ENCODE results near the gene ARID4B. TPM values are rescaled to one million over a fixed set of nuclear protein-coding genes. Genes with fewer than 3 reads are reported as not detected.
A peak's percentile ranks its signal among the peaks of the same experiment; 100 is the strongest.
"Not testable (repeated sequence)": the region's sequence is repeated elsewhere in the genome, so short reads cannot be mapped to it uniquely, and the experiment has no call there.

Gene ARID4B
- total and polyA plus RNA-seq, 5 donors from 2014 or later: 52.6 to 192 (median 58.6) TPM

DNA sequence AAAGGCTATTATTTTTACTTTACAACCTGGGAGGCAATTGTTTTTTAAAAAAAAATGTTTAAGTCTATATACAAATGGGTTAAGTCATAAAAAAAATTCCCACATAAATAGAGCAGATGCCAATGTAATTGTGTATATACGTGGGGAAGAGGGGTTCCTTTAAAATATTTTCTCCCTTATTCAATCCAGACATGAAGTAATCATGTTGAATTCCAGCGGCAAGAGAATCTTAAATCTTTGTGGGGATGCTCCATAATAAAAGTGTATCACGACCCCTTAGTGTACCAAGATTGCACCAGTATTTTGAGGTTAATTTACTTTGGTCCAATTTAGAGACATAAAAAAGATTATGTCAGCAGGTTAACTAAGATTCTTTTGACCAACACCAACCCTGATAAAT is 62.1 kb downstream of the ARID4B start:
- H3K27ac Mint-ChIP-seq: peak overlapping the region in 2 of 3 donors; percentile 17 to 64
- no peaks in the 10 kb centered on the region for H3K9me3 Mint-ChIP-seq
- Histone ChIP-seq H3K36me3 (ENCODE audit: control insufficient read depth, insufficient read depth, low read length) (no peaks in the 10 kb centered on the region), H3K9me3 (ENCODE audit: control insufficient read depth in 2 of 2, low read length in 2 of 2) (no peaks in the 10 kb centered on the region), H3K4me3 (ENCODE audit: low read depth, low read length) (no peak overlapping the region), H3K27ac (ENCODE audit: insufficient read depth, low read length, poor library complexity, severe bottlenecking) (no peak overlapping the region), H3K27me3 (ENCODE audit: control insufficient read depth, insufficient read depth, low read length) (no peaks in the 10 kb centered on the region), H3K4me1 (ENCODE audit: control insufficient read depth, insufficient read depth, low read length, poor library complexity, severe bottlenecking) (peaks cover 49% of the 10 kb centered on the region)
- no peaks in the 10 kb centered on the region for H3K36me3 Mint-ChIP-seq
- peaks cover 56 to 85% (median 74%) of the 10 kb centered on the region in 4 donors for H3K4me1 Mint-ChIP-seq
- no peaks in the 10 kb centered on the region for H3K27me3 Mint-ChIP-seq
- peak overlapping the region in 2 of 4 donors; percentile 2 to 7 for H3K4me3 Mint-ChIP-seq
- DNase-seq: no peak
- no peak for ATAC-seq (ENCODE audit: low read depth in 2 of 2)

DNA sequence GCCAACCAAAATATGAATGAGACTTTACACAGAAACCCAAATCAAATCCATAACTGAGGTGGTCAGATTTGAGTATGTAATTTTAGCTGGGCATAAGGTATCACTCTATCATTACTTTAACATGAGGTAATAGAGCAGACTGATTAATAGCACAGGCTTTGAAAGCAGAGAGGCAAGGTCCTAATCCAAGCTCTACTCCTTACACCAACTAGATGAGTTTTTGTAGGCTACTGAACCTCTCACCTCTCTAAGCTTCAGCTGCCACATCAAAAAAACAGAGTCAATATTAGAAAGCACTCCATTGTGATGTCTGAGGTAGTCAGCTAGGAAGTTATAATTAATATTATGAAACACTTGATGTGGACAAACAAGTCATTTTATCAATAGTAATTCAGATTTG is 63.7 kb downstream of the ARID4B start:
- no peaks in the 10 kb centered on the region for H3K9me3 Mint-ChIP-seq
- Histone ChIP-seq H3K4me3 (ENCODE audit: low read depth, low read length) (peak overlapping the region; percentile 26), H3K27ac (ENCODE audit: insufficient read depth, low read length, poor library complexity, severe bottlenecking) (peak overlapping the region; percentile 8), H3K9me3 (ENCODE audit: control insufficient read depth in 2 of 2, low read length in 2 of 2) (no peaks in the 10 kb centered on the region), H3K4me1 (ENCODE audit: control insufficient read depth, insufficient read depth, low read length, poor library complexity, severe bottlenecking) (peaks cover 57% of the 10 kb centered on the region), H3K36me3 (ENCODE audit: control insufficient read depth, insufficient read depth, low read length) (peaks cover 5% of the 10 kb centered on the region), H3K27me3 (ENCODE audit: control insufficient read depth, insufficient read depth, low read length) (no peaks in the 10 kb centered on the region)
- no peak for DNase-seq
- H3K4me1 Mint-ChIP-seq: peaks cover 57 to 86% (median 68%) of the 10 kb centered on the region in 4 donors
- H3K4me3 Mint-ChIP-seq: peak overlapping the region in 3 of 4 donors; percentile 16 to 61 (median 56)
- H3K27me3 Mint-ChIP-seq: no peaks in the 10 kb centered on the region
- peak overlapping the region in 2 of 3 donors; percentile 29 to 31 for H3K27ac Mint-ChIP-seq
- no peak for ATAC-seq (ENCODE audit: low read depth in 2 of 2)
- no peaks in the 10 kb centered on the region for H3K36me3 Mint-ChIP-seq

DNA sequence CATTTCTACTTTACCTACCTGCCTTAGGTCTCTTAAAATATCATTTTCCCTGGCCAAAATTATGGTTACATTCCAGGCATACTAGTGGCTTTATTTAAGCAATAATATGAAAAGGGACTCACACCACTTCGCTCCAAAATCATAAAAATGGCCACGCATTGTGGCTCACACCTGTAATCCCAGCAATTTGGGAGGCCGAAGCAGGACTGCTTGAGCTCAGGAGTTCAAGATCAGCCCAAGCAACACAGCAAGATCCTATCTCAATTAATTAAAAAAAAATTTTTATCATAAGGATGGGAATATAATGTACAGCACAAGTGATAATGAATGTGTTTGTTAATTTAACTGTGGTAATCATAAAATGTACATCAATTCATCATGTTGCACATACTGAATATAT is 65.4 kb downstream of the ARID4B start:
- Mint-ChIP-seq H3K9me3 (no peaks in the 10 kb centered on the region), H3K4me1 (peaks cover 55 to 90% (median 67%) of the 10 kb centered on the region in 4 donors), H3K27me3 (no peaks in the 10 kb centered on the region)

DNA sequence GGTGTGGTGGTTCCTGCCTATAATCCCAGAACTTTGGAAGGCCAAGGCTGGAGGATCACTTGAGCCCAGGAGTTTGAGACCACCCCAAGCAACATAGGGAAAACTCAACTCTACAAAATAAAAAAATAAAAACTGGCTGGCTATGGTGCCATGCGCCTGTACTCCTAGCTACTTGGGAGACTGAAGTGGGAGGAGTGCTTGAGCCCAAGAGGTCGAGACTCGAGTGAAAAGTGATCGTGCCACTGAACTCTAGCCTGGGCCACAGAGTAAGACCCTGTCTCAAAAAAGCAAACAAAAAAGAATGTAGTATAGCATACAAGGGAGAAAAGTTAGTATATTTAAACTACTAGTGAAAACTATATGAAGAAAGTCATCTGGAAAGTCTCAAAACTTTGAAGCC is 66.7 kb downstream of the ARID4B start:
- Histone ChIP-seq H3K9me3 (ENCODE audit: control insufficient read depth in 2 of 2, low read length in 2 of 2) (no peaks in the 10 kb centered on the region), H3K27ac (ENCODE audit: insufficient read depth, low read length, poor library complexity, severe bottlenecking) (peak overlapping the region; percentile 14), H3K4me1 (ENCODE audit: control insufficient read depth, insufficient read depth, low read length, poor library complexity, severe bottlenecking) (peaks cover 55% of the 10 kb centered on the region), H3K27me3 (ENCODE audit: control insufficient read depth, insufficient read depth, low read length) (no peaks in the 10 kb centered on the region), H3K4me3 (ENCODE audit: low read depth, low read length) (no peak overlapping the region), H3K36me3 (ENCODE audit: control insufficient read depth, insufficient read depth, low read length) (peaks cover 22% of the 10 kb centered on the region)
- Mint-ChIP-seq H3K36me3 (peaks cover 3% of the 10 kb centered on the region), H3K27me3 (no peaks in the 10 kb centered on the region), H3K4me3 (peak overlapping the region in 1 of 4 donors; percentile 1), H3K4me1 (peaks cover 50 to 90% (median 65%) of the 10 kb centered on the region in 4 donors), H3K27ac (peak overlapping the region in 2 of 3 donors; percentile 44 to 67), H3K9me3 (no peaks in the 10 kb centered on the region)
- no peak for ATAC-seq (ENCODE audit: low read depth in 2 of 2)
- no peak for DNase-seq

More for the DNA sequence above, 65.4 kb downstream of the ARID4B start:
- no peak overlapping the region for H3K4me3 Mint-ChIP-seq
- peaks cover 16% of the 10 kb centered on the region for H3K36me3 ChIP-seq (ENCODE audit: control insufficient read depth, insufficient read depth, low read length)
- H3K27me3 ChIP-seq (ENCODE audit: control insufficient read depth, insufficient read depth, low read length): no peaks in the 10 kb centered on the region
- H3K27ac ChIP-seq (ENCODE audit: insufficient read depth, low read length, poor library complexity, severe bottlenecking): no peak overlapping the region
- H3K36me3 Mint-ChIP-seq: peaks cover 3% of the 10 kb centered on the region
- H3K4me1 ChIP-seq (ENCODE audit: control insufficient read depth, insufficient read depth, low read length, poor library complexity, severe bottlenecking): peaks cover 62% of the 10 kb centered on the region
- no peak for DNase-seq
- ATAC-seq (ENCODE audit: low read depth in 2 of 2): no peak
- no peak overlapping the region for H3K27ac Mint-ChIP-seq
- no peaks in the 10 kb centered on the region for H3K9me3 ChIP-seq (ENCODE audit: control insufficient read depth in 2 of 2, low read length in 2 of 2)
- no peak overlapping the region for H3K4me3 ChIP-seq (ENCODE audit: low read depth, low read length)

DNA sequence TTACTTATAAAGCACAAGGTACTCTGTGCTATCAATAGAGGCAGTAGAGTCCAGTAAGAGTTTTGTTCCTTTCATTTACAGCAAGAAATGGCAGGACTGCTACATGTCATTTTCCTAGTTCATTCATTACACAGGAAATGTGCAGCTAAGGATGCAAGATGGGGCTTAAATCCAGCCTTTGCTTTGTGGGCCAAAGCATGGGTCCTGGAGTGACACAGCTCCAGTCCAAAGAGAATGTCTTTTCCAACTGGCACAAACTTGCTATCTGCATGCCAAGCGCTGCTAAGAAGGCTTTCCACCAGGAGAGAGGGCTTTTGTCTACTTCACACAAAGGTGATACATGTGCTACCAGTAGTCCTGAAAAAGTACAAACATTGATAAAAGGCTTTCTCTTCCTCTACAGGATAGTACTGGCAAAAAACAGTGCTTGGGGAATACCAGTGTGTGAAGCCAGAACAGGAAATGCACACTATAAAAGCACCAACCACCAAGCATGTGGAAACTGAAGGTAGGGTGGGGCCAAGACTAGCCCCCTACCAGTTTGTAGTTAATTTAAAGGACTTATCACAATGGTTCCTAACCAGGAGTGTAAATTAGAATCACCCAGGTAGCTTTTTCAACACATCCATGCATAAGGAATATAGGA is 68.7 kb downstream of the ARID4B start:
- Histone ChIP-seq H3K27me3 (ENCODE audit: control insufficient read depth, insufficient read depth, low read length) (no peaks in the 10 kb centered on the region), H3K4me3 (ENCODE audit: low read depth, low read length) (peak overlapping the region; percentile 24), H3K4me1 (ENCODE audit: control insufficient read depth, insufficient read depth, low read length, poor library complexity, severe bottlenecking) (peaks cover 41% of the 10 kb centered on the region), H3K36me3 (ENCODE audit: control insufficient read depth, insufficient read depth, low read length) (peaks cover 28% of the 10 kb centered on the region), H3K27ac (ENCODE audit: insufficient read depth, low read length, poor library complexity, severe bottlenecking) (peak overlapping the region; percentile 28), H3K9me3 (ENCODE audit: control insufficient read depth in 2 of 2, low read length in 2 of 2) (no peaks in the 10 kb centered on the region)
- H3K36me3 Mint-ChIP-seq: peaks cover 3% of the 10 kb centered on the region
- DNase-seq: no peak
- no peaks in the 10 kb centered on the region for H3K27me3 Mint-ChIP-seq
- no peak for ATAC-seq (ENCODE audit: low read depth in 2 of 2)
- peak overlapping the region; percentile 26 to 66 (median 36) for H3K27ac Mint-ChIP-seq
- no peaks in the 10 kb centered on the region for H3K9me3 Mint-ChIP-seq
- peaks cover 44 to 82% (median 62%) of the 10 kb centered on the region in 4 donors for H3K4me1 Mint-ChIP-seq
- peak overlapping the region in 3 of 4 donors; percentile 18 to 40 (median 29) for H3K4me3 Mint-ChIP-seq

DNA sequence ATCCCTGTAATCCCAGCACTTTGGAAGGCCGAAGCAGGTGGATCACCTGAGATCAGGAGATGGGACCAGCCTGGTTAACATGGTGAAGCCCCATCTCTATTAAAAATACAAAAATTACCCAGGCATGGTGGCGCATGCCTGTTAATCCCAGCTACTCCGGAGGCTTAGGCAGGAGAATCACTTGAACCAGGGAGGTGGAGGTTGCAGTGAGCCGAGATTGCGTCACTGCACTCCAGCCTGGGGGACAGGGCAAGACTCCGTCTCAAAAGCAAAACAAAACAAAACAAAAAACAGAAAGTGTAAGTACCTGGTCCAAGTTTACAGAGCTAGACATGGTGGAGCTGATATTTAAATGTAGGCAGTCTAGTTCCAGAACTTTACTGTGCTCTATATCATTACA is 69.9 kb downstream of the ARID4B start:
- H3K36me3 ChIP-seq (ENCODE audit: control insufficient read depth, insufficient read depth, low read length): peaks cover 28% of the 10 kb centered on the region

DNA sequence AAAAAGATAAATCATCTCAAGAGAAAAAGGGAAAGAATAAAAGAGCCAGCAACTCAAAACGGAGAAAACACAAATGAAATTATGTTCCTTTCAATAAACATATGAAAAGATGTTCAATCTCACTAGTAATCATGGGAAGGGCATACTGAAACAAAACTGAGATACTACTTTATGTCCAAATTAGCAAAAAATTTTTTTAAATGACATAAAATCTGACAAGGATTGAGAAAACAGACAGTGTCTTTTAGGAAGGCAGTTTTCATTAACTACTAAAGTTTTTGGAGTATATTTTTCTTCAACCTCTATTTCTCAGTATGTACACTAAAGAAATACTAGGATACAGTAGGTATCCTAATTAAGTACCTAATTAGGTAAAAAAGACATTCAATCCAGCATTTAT is 73.3 kb downstream of the ARID4B start:
- Mint-ChIP-seq H3K4me1 (peaks cover 33 to 72% (median 57%) of the 10 kb centered on the region in 4 donors), H3K4me3 (no peak overlapping the region), H3K27ac (peak overlapping the region in 1 of 3 donors; percentile 13), H3K9me3 (no peaks in the 10 kb centered on the region), H3K36me3 (peaks cover 3% of the 10 kb centered on the region), H3K27me3 (no peaks in the 10 kb centered on the region)
- Histone ChIP-seq H3K4me3 (ENCODE audit: low read depth, low read length) (no peak overlapping the region), H3K36me3 (ENCODE audit: control insufficient read depth, insufficient read depth, low read length) (peaks cover 48% of the 10 kb centered on the region), H3K9me3 (ENCODE audit: control insufficient read depth in 2 of 2, low read length in 2 of 2) (no peaks in the 10 kb centered on the region), H3K4me1 (ENCODE audit: control insufficient read depth, insufficient read depth, low read length, poor library complexity, severe bottlenecking) (peaks cover 11% of the 10 kb centered on the region), H3K27me3 (ENCODE audit: control insufficient read depth, insufficient read depth, low read length) (no peaks in the 10 kb centered on the region), H3K27ac (ENCODE audit: insufficient read depth, low read length, poor library complexity, severe bottlenecking) (no peak overlapping the region)
- ATAC-seq (ENCODE audit: low read depth in 2 of 2) (no peak), DNase-seq (no peak)

More for the DNA sequence above, 69.9 kb downstream of the ARID4B start:
- DNase-seq; H3K9me3 ChIP-seq (ENCODE audit: control insufficient read depth in 2 of 2, low read length in 2 of 2); H3K27me3 Mint-ChIP-seq; H3K36me3 Mint-ChIP-seq; H3K27me3 ChIP-seq (ENCODE audit: control insufficient read depth, insufficient read depth, low read length); H3K4me3 Mint-ChIP-seq; ATAC-seq (ENCODE audit: low read depth in 2 of 2); H3K4me3 ChIP-seq (ENCODE audit: low read depth, low read length); H3K27ac ChIP-seq (ENCODE audit: insufficient read depth, low read length, poor library complexity, severe bottlenecking); H3K9me3 Mint-ChIP-seq: not testable (repeated sequence)
- peaks cover 38% of the 10 kb centered on the region for H3K4me1 ChIP-seq (ENCODE audit: control insufficient read depth, insufficient read depth, low read length, poor library complexity, severe bottlenecking)
- Mint-ChIP-seq H3K4me1 (peaks cover 42 to 81% (median 63%) of the 10 kb centered on the region in 4 donors), H3K27ac (peak overlapping the region; percentile 65 to 83 (median 66))
